ENCODE data around the gene SHISA5.
"Not testable (repeated sequence)": the region's sequence is repeated elsewhere in the genome, so short reads cannot be mapped to it uniquely, and the experiment has no call there.

The SHISA5 gene

DNA sequence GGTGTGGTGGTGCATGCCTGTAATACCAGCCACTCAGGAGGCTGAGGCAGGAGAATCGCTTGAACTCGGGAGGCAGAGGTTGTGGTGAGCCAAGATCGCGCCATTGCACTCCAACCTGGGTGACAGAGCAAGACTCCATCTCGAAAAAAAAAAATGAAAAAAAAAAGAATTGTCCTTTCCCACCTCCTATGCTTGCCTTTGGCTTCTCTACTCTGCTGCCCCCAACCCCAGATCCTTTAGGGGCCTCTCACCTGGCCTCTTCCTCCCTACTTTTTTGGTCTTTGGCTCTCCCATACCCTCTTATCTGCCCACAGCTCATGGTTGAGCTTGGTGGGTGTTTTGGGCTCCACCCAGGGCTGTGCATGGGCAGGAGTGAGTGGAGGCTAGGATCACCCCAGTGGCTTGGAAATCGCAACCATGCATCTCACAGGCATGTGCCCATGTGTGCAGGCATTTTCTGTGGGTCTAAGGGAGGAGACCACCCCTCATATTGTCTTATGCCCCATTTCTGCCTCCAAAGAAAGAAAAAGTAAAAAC lies 2.1 kb upstream of the SHISA5 start:
- Mint-ChIP-seq H3K27ac (peak overlapping the region; percentile 66), H3K27me3 (peaks cover 2% of the 10 kb centered on the region), H3K4me3 (no peak overlapping the region), H3K36me3 (no peaks in the 10 kb centered on the region), H3K9me3 (no peaks in the 10 kb centered on the region), H3K4me1 (peaks cover 14% of the 10 kb centered on the region)
- DNase-seq (ENCODE audit: low spot score in 2 of 2) (no peak), ATAC-seq (ENCODE audit: low read depth) (no peak)

DNA sequence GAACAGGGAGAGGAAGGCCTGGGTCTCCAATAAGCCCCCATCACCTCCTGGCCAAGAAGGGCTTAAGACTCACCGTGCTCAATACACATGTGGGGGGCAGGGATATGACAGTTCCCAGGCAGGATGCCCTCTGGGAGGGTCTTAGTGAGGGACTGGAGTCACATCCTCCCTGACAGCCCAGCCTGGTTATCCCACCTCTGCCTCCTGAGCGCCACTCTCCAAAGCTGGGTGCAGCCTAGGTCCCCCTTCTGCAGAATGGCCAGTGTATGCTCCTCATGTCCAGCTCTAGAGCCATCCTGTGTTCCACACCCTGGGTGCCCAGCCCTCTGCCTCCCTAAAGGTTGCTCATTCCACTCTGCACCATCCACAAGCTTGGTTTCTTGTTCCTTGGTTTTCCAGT lies 1.2 kb upstream of the SHISA5 start:
- Mint-ChIP-seq H3K27me3 (no peaks in the 10 kb centered on the region), H3K4me3 (peak overlapping the region; percentile 81), H3K4me1 (peaks cover 16% of the 10 kb centered on the region)

DNA sequence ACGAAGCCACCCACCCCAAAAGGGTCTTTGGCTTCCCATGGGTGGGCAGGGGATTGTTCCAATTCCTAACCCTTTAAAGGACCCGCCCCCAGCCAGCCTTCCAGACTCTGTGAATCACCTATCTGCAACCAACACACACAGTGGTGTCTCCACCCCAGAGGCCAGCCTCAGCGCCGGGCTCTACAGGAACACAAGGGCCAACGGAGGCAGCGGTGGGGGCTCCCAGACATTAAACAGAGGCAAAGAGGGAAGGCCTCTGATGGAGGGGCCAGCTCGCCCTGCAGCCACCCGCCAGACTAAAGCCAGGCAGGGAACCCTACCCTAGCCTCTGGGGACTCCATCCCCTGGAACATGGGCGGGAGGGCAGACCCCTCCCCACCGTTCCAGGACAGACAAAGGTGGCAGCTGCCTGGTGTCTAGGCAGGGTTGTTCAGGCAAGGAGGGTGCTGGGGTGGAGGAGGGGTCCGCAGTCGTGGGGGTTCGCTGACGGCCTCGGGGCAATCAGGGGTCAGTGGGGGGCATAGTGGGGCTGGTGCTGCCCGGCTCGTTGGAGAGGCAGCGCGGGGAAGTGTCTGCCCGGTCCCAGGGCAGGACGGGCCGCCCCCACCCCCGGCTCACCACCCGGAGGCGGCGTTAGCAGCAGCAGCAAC lies 448 bp downstream of the SHISA5 start:
- H3K4me3 Mint-ChIP-seq: peak overlapping the region; percentile 81

More for the DNA sequence above, 1.2 kb upstream of the SHISA5 start:
- no peaks in the 10 kb centered on the region for H3K9me3 Mint-ChIP-seq
- ATAC-seq (ENCODE audit: low read depth) (no peak), DNase-seq (ENCODE audit: low spot score in 2 of 2) (no peak)
- H3K27ac Mint-ChIP-seq: no peak overlapping the region
- no peaks in the 10 kb centered on the region for H3K36me3 Mint-ChIP-seq

GRCh38 chr3:48502728-48503168 lies 1.2 kb downstream of the SHISA5 start:
- H3K36me3 Mint-ChIP-seq: peaks cover 3% of the 10 kb centered on the region
- H3K9me3 Mint-ChIP-seq: no peaks in the 10 kb centered on the region
- H3K27ac Mint-ChIP-seq: no peak overlapping the region
- ATAC-seq (ENCODE audit: low read depth) (no peak), DNase-seq (ENCODE audit: low spot score in 2 of 2) (no peak)
- peaks cover 16% of the 10 kb centered on the region for H3K4me1 Mint-ChIP-seq
- H3K4me3 Mint-ChIP-seq: peak overlapping the region; percentile 81
- H3K27me3 Mint-ChIP-seq: no peaks in the 10 kb centered on the region

More for the DNA sequence above, 448 bp downstream of the SHISA5 start:
- ATAC-seq (ENCODE audit: low read depth) (no peak), DNase-seq (ENCODE audit: low spot score in 2 of 2) (peak in 1 of 2 donors; percentile 25)
- Mint-ChIP-seq H3K9me3 (no peaks in the 10 kb centered on the region), H3K27me3 (no peaks in the 10 kb centered on the region), H3K27ac (peak overlapping the region; percentile 60), H3K4me1 (peaks cover 16% of the 10 kb centered on the region), H3K36me3 (no peaks in the 10 kb centered on the region)

DNA sequence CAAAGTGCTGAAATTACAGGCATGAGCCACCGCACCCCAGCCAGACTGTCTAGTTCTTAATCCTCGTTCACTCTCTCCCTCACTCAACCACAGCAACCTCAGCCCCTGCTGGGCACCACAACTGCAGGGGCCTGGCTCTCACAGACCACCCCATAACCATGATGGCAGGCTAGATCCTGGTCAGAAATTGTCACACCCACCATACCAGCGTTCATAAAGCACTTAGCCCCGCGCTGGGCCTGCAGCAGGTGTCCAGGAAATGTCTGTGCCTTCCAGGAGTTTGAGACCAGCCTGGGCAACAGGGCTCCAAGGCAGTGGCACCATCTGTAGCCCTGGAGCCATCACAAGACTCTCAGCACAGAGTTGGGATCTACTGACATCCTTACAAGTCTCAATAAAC lies 1.9 kb downstream of the SHISA5 start:
- H3K4me3 Mint-ChIP-seq: peak overlapping the region; percentile 2
- H3K27me3 Mint-ChIP-seq: no peaks in the 10 kb centered on the region
- H3K36me3 Mint-ChIP-seq: peaks cover 3% of the 10 kb centered on the region
- H3K9me3 Mint-ChIP-seq: no peaks in the 10 kb centered on the region
- peaks cover 11% of the 10 kb centered on the region for H3K4me1 Mint-ChIP-seq
- DNase-seq (ENCODE audit: low spot score in 2 of 2) (no peak), ATAC-seq (ENCODE audit: low read depth) (no peak)
- H3K27ac Mint-ChIP-seq: peak overlapping the region; percentile 65

- H3K4me3 Mint-ChIP-seq: no peak overlapping the region
- H3K36me3 Mint-ChIP-seq: peaks cover 3% of the 10 kb centered on the region
- no peaks in the 10 kb centered on the region for H3K27me3 Mint-ChIP-seq
- H3K4me1 Mint-ChIP-seq: peaks cover 11% of the 10 kb centered on the region
- H3K27ac Mint-ChIP-seq: peak overlapping the region; percentile 65
- DNase-seq (ENCODE audit: low spot score in 2 of 2): no peak
- H3K9me3 Mint-ChIP-seq: no peaks in the 10 kb centered on the region
- no peak for ATAC-seq (ENCODE audit: low read depth)
Measured at GRCh38 chr3:48501196-48501595, 2.8 kb downstream of the SHISA5 start.

- Mint-ChIP-seq H3K27me3 (no peaks in the 10 kb centered on the region), H3K36me3 (peaks cover 3% of the 10 kb centered on the region), H3K27ac (no peak overlapping the region), H3K4me3 (no peak overlapping the region), H3K9me3 (no peaks in the 10 kb centered on the region), H3K4me1 (peaks cover 11% of the 10 kb centered on the region)
- no peak for ATAC-seq (ENCODE audit: low read depth)
- DNase-seq (ENCODE audit: low spot score in 2 of 2): no peak
Measured at GRCh38 chr3:48500656-48501055, 3.3 kb downstream of the SHISA5 start.

DNA sequence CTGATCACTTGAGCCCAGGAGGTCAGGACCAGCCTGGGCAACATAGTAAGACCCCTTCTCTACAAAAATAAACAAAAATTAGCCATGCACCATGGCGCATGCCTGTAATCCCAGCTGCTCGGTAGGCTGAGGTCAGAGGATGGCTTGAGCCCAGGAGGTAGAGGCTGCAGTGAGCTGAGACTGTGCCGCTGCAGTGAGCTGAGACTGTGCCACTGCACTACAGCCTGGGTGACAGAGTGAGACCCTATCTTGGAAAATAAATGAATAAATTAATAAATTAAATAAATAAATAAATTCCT lies 10.8 kb downstream of the SHISA5 start:
- Mint-ChIP-seq H3K27me3 (no peaks in the 10 kb centered on the region), H3K27ac (no peak overlapping the region), H3K4me1 (peaks cover 6% of the 10 kb centered on the region), H3K36me3 (peaks cover 4% of the 10 kb centered on the region), H3K4me3 (no peak overlapping the region), H3K9me3 (no peaks in the 10 kb centered on the region)
- no peak for DNase-seq (ENCODE audit: low spot score in 2 of 2)
- ATAC-seq (ENCODE audit: low read depth): no peak

DNA sequence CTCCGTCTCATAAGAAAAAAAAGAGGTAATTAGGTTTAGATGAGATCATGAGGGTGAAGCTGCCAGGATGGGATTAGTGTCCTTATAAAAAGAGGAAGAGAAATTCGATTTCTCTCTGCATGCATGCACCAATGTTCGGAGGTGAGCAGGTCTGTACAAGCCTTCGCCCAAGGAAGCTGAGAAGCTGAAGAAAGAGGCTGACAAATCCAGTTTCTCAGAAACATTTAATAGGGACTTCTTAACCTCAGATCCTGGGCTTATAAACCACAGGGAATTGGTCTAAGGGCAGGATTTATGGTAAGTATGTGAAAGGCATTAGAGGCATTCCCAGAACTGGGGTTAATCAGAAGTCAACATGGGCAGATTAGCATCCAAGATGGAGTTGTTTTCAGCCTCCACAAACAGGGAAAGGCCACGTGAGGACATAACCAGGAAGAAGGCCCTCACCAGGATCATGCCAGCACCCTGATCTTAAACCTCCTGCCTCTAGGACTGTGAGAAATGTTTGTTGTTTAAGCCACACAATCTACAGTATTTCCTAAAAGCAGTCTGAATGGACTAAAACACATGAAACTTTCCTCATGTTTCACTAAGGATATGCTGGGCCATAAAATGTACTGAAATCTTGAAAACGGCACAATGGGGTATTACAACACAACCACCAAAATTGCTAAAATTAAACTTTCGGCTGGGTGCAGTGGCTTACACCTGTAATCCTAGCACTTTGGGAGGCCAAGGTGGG lies 11.3 kb downstream of the SHISA5 start:
- Mint-ChIP-seq H3K9me3 (no peaks in the 10 kb centered on the region), H3K4me3 (peak overlapping the region; percentile 64), H3K27me3 (no peaks in the 10 kb centered on the region), H3K27ac (peak overlapping the region; percentile 35), H3K36me3 (peaks cover 4% of the 10 kb centered on the region), H3K4me1 (peaks cover 6% of the 10 kb centered on the region)
- ATAC-seq (ENCODE audit: low read depth) (peak; percentile 99), DNase-seq (ENCODE audit: low spot score in 2 of 2) (peak in 1 of 2 donors; percentile 38)

DNA sequence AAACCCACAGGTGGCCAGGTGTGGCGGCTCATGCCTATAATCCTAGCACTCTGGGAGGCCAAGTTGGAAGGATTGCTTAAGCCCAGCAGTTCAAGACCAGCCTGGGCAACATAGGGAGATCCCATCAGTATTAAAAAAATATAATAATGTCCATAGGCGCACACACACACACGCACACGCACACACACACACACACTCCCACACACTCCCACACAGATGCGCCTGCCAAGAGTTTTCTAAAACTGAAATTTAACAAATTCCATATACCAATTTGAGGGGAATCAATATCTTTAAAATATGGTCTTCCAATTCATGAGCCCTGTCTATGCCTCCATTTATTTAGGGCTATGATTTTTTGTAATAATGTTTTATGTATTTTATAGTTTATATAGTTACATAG lies 17.0 kb downstream of the SHISA5 start:
- no peaks in the 10 kb centered on the region for H3K4me1 Mint-ChIP-seq
- ATAC-seq (ENCODE audit: low read depth) (no peak), DNase-seq (ENCODE audit: low spot score in 2 of 2) (no peak)
- peaks cover 2% of the 10 kb centered on the region for H3K36me3 Mint-ChIP-seq
- no peak overlapping the region for H3K4me3 Mint-ChIP-seq
- H3K27ac Mint-ChIP-seq: no peak overlapping the region
- H3K9me3 Mint-ChIP-seq: no peaks in the 10 kb centered on the region
- H3K27me3 Mint-ChIP-seq: no peaks in the 10 kb centered on the region

DNA sequence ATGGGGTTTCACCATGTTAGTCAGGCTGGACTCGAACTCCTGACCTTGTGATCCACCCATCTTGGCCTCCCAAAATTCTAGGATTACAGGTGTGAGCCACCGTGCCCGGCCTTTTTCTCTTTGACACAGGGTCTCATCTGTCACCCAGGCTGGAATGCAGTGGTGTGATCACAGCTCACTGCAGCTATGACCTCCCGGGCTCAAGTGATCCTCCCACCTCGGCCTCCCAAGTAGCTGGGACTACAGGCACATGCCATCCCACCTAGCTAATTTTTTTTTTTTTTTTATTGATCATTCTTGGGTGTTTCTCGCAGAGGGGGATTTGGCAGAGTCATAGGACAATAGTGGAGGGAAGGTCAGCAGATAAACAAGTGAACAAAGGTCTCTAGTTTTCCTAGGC lies 21.2 kb downstream of the SHISA5 start:
- not testable (repeated sequence) for H3K27me3 Mint-ChIP-seq; H3K4me3 Mint-ChIP-seq; ATAC-seq (ENCODE audit: low read depth); H3K27ac Mint-ChIP-seq; H3K9me3 Mint-ChIP-seq; H3K36me3 Mint-ChIP-seq; DNase-seq (ENCODE audit: low spot score in 2 of 2)
- H3K4me1 Mint-ChIP-seq: peaks cover 13% of the 10 kb centered on the region

GRCh38 chr3:48480891-48481290 lies 23.1 kb downstream of the SHISA5 start:
- H3K27me3 Mint-ChIP-seq; H3K4me3 Mint-ChIP-seq; DNase-seq (ENCODE audit: low spot score in 2 of 2); ATAC-seq (ENCODE audit: low read depth); H3K36me3 Mint-ChIP-seq; H3K9me3 Mint-ChIP-seq; H3K27ac Mint-ChIP-seq: not testable (repeated sequence)
- H3K4me1 Mint-ChIP-seq: peaks cover 17% of the 10 kb centered on the region

GRCh38 chr3:48478626-48479555 lies 25.1 kb downstream of the SHISA5 start:
- Mint-ChIP-seq H3K27me3 (no peaks in the 10 kb centered on the region), H3K4me1 (peaks cover 21% of the 10 kb centered on the region), H3K4me3 (peak overlapping the region; percentile 64), H3K27ac (peak overlapping the region; percentile 89), H3K36me3 (no peaks in the 10 kb centered on the region), H3K9me3 (no peaks in the 10 kb centered on the region)
- no peak for DNase-seq (ENCODE audit: low spot score in 2 of 2)
- peak; percentile 94 for ATAC-seq (ENCODE audit: low read depth)
